A673 (cell line): ENCODE data around the gene NAXD. TPM values are rescaled to one million over a fixed set of nuclear protein-coding genes. Genes with fewer than 3 reads are reported as not detected.

Source experiments
- BruUV-seq: library from RNA; stranded (reverse); fragments of 400-500 nt; replicated peaks from 2 replicates; lab custom pipeline; 2021; lab: Mats Ljungman, UMichigan
- CTCF ChIA-PET: fragments of 300-600 bp; sonication (Branson Sonifier 250); formaldehyde crosslinking; loops from one replicate; lab custom pipeline; 2022; ENCODE audit warnings: antibody characterized with exemption; lab: Charles Lee
- POLR2A ChIA-PET: fragments of 300-600 bp; sonication (Branson Sonifier 250); formaldehyde crosslinking; loops from one replicate; lab custom pipeline; 2022; ENCODE audit warnings: antibody characterized with exemption; ENCODE audit not compliant: low non-redundant PET; lab: Charles Lee
- DNase-seq: peaks from one replicate; pipeline ENCODE4 v3.0.0-alpha.2; 2015; ENCODE audit warnings: low spot score
- H3K27ac ChIP-seq: fragments of 200-600 bp; sonication (generic); 2 replicates; pipeline ENCODE4 v1.5.1; 2016; ENCODE audit warnings: mixed run types, low read depth, mild to moderate bottlenecking, mixed read lengths, antibody characterized with exemption, low read length; ENCODE audit not compliant: poor library complexity, severe bottlenecking
- H3K27me3 ChIP-seq: fragments of 200-600 bp; sonication (generic); replicated peaks from 2 replicates; pipeline ENCODE4 v1.6.1; 2017; ENCODE audit warnings: mixed run types, low read depth, mild to moderate bottlenecking, mixed read lengths, antibody characterized with exemption, low read length; ENCODE audit not compliant: insufficient read depth, poor library complexity
- H3K36me3 ChIP-seq: fragments of 200-600 bp; sonication (generic); 2 replicates; pipeline ENCODE4 v1.6.1; 2016; ENCODE audit warnings: mixed run types, mild to moderate bottlenecking, mixed read lengths, antibody characterized with exemption, low read length; ENCODE audit not compliant: insufficient read depth, poor library complexity, severe bottlenecking
- H3K4me1 ChIP-seq: fragments of 200-600 bp; sonication (generic); 2 replicates; pipeline ENCODE4 v1.6.1; 2017; ENCODE audit warnings: mixed run types, mild to moderate bottlenecking, mixed read lengths, antibody characterized with exemption, low read length; ENCODE audit not compliant: insufficient read depth, poor library complexity, severe bottlenecking
- H3K4me3 ChIP-seq: fragments of 200-600 bp; sonication (generic); 2 replicates; pipeline ENCODE4 v1.5.1; 2016; ENCODE audit warnings: low read depth, mixed run types, mild to moderate bottlenecking, mixed read lengths, low read length; ENCODE audit not compliant: poor library complexity, severe bottlenecking
- H3K9me3 ChIP-seq: fragments of 200-600 bp; sonication (generic); 2 replicates; pipeline ENCODE4 v1.6.1; 2016; ENCODE audit warnings: mixed run types, low read depth, mild to moderate bottlenecking, mixed read lengths, antibody characterized with exemption, low read length; ENCODE audit not compliant: poor library complexity, severe bottlenecking
- CTCF ChIP-seq: fragments of 300-800, 200-600 bp; sonication (generic); conservative IDR thresholded peaks from 2 replicates; pipeline ENCODE4 v1.5.1; 2017; ENCODE audit warnings: low read depth, mild to moderate bottlenecking, antibody characterized with exemption, low read length, moderate library complexity, mixed read lengths
- EZH2 ChIP-seq: fragments of 200-600 bp; sonication (generic); IDR thresholded peaks from 2 replicates; pipeline ENCODE4 v1.6.1; 2017; ENCODE audit warnings: borderline replicate concordance, low read depth, mild to moderate bottlenecking, mixed read lengths, antibody characterized with exemption, low read length; ENCODE audit not compliant: poor library complexity, severe bottlenecking
- intact Hi-C: fragments of 100-400 bp; cut with micrococcal nuclease; formaldehyde crosslinking; loops from one replicate; pipeline ENCODE4 v1.10.0; 2022; ENCODE audit not compliant: unreplicated experiment
- total RNA-seq: library from RNA; stranded (reverse); gene quantifications from 2 replicates; pipeline ENCODE4 v1.2.3, GENCODE V29; 2021

Gene NAXD
- total RNA-seq, 1 experiment from 2014 or later: 27.9 TPM

- intact Hi-C loops: no loop called here
Measured at GRCh38 chr13:110676595-110677587, 61.5 kb downstream of the NAXD start.

GRCh38 chr13:110677731-110678545 is 62.6 kb downstream of the NAXD start:
- ChIA-PET CTCF (no interaction called here), POLR2A (no interaction called here)
- Histone ChIP-seq H3K27me3 (no peaks in the 10 kb centered on the region), H3K4me1 (no peaks in the 10 kb centered on the region), H3K27ac (no peak overlapping the region), H3K36me3 (peaks cover 21% of the 10 kb centered on the region), H3K4me3 (no peak overlapping the region), H3K9me3 (no peaks in the 10 kb centered on the region)
- no peak for TF ChIP-seq EZH2
- TF ChIP-seq CTCF: no peak
- BruUV-seq: no TSS peak
- intact Hi-C loops: no loop called here
- no peak for DNase-seq

More at GRCh38 chr13:110676595-110677587, 61.5 kb downstream of the NAXD start:
- Histone ChIP-seq H3K27ac (no peak overlapping the region), H3K36me3 (peaks cover 10% of the 10 kb centered on the region), H3K4me3 (no peak overlapping the region), H3K4me1 (no peaks in the 10 kb centered on the region), H3K9me3 (no peaks in the 10 kb centered on the region), H3K27me3 (no peaks in the 10 kb centered on the region)
- no peak for DNase-seq
- BruUV-seq: no TSS peak
- ChIA-PET POLR2A (no interaction called here), CTCF (no interaction called here)
- no peak for TF ChIP-seq EZH2
- TF ChIP-seq CTCF: no peak

GRCh38 chr13:110680852-110681251 is 65.5 kb downstream of the NAXD start:
- no peak for TF ChIP-seq EZH2
- TF ChIP-seq CTCF: peak; percentile 47
- no peak overlapping the region for H3K4me3 ChIP-seq
- intact Hi-C loops: loop anchor here (5.0 kb wide), 1 partner anchor 136 kb away; no protein-coding TSS in a partner anchor
- BruUV-seq: no TSS peak
- H3K36me3 ChIP-seq: peaks cover 38% of the 10 kb centered on the region
- H3K27me3 ChIP-seq: no peaks in the 10 kb centered on the region
- H3K27ac ChIP-seq: no peak overlapping the region
- ChIA-PET CTCF (interaction anchor here (0.6 to 1.4 kb wide), 2 partner anchors 138 to 244 kb away, joined by 3 to 4 read pairs; no protein-coding TSS in a partner anchor), POLR2A (no interaction called here)
- H3K4me1 ChIP-seq: no peaks in the 10 kb centered on the region
- peak; percentile 50 for DNase-seq
- H3K9me3 ChIP-seq: no peaks in the 10 kb centered on the region
